HepG2 (cell line): Measurements from ENCODE around the gene CDH13. TPM values are rescaled to one million over a fixed set of nuclear protein-coding genes. Genes with fewer than 3 reads are reported as not detected.

Experiments used
- ATAC-seq: fragments of 200-7000 bp; cut with Tn5 transposase; 3 replicates; pipeline ENCODE4 v1.9.1; 2020; ENCODE audit warnings: mild to moderate bottlenecking, moderate library complexity
- BruUV-seq: library from RNA; stranded (reverse); fragments of 400-500 nt; replicated peaks from 2 replicates; lab custom pipeline; 2021; lab: Mats Ljungman, UMichigan
- CTCF ChIA-PET: fragments of 300-600 bp; formaldehyde crosslinking; extraction: SDS; loops from one replicate; lab custom pipeline; 2021; ENCODE audit warnings: low total read pairs, inconsistent platforms, low intra/inter-chr PET ratio; lab: Yijun Ruan, JAX
- POLR2A ChIA-PET: fragments of 350-600 bp; sonication (Branson Sonifier 250); formaldehyde crosslinking; loops from one replicate; lab custom pipeline; 2020; ENCODE audit warnings: antibody characterized with exemption, inconsistent platforms; lab: Yijun Ruan, JAX
- DNase-seq: peaks from one replicate; pipeline ENCODE4 v3.0.0-alpha.2; 2015; ENCODE audit warnings: low spot score
- FAIRE-seq: peaks from 3 replicates; lab custom pipeline; 2011; peaks lifted over from hg19 to GRCh38; lab: Jason Lieb, UNC
- H2AFZ ChIP-seq: one replicate; pipeline ENCODE4 v1.6.1; 2011; ENCODE audit warnings: low read length, inconsistent platforms
- H3K27ac ChIP-seq: fragments of 300-600 bp; 3 replicates; pipeline ENCODE4 v1.8.0; 2011; ENCODE audit warnings: mixed run types, mild to moderate bottlenecking, mixed read lengths, low read length, inconsistent platforms; ENCODE audit not compliant: insufficient read depth; ENCODE audit errors: extremely low read length
- H3K27me3 ChIP-seq, 2 experiments: fragments of 200-600 bp in 1 of 2; 2 replicates in 1 of 2; 3 replicates in 1 of 2; pipeline versions ENCODE4 v1.6.0 to v1.8.0; 2011; ENCODE audit warnings: low read length in 2 of 2, mild to moderate bottlenecking in 2 of 2, moderate library complexity in 2 of 2, inconsistent platforms in 1 of 2; ENCODE audit not compliant: insufficient read depth in 2 of 2, control insufficient read depth in 1 of 2
- H3K36me3 ChIP-seq, 2 experiments: fragments of 200-600 bp in 1 of 2; replicated peaks in 1 of 2; 2 replicates in 1 of 2; 3 replicates in 1 of 2; pipeline versions ENCODE4 v1.5.1 to v1.8.0; 2011; ENCODE audit warnings: low read length in 2 of 2, inconsistent platforms in 1 of 2; ENCODE audit not compliant: insufficient read depth in 2 of 2, control insufficient read depth in 1 of 2
- H3K4me1 ChIP-seq: 2 replicates; pipeline ENCODE4 v1.5.1; 2012; ENCODE audit warnings: low read length, inconsistent platforms; ENCODE audit not compliant: insufficient read depth
- H3K4me2 ChIP-seq: 2 replicates; pipeline ENCODE4 v1.6.0; 2011; ENCODE audit warnings: low read depth, low read length, inconsistent platforms
- H3K4me3 ChIP-seq, 3 experiments: fragments of 200-600 bp in 1 of 3; sonication (generic), shearing (Covaris generic) in 1 of 3; replicated peaks in 1 of 3; 2 replicates each; pipeline ENCODE4 v1.5.1; 2011 to 2016; ENCODE audit warnings: low read length in 3 of 3, inconsistent platforms in 2 of 3, low read depth in 2 of 3, mild to moderate bottlenecking in 2 of 3, control low read depth in 1 of 3, mixed read lengths in 1 of 3; ENCODE audit not compliant: insufficient read depth in 1 of 3
- H3K79me2 ChIP-seq: one replicate; pipeline ENCODE4 v1.6.1; 2011; ENCODE audit warnings: low read length, inconsistent platforms; ENCODE audit not compliant: insufficient read depth
- H3K9ac ChIP-seq: 2 replicates; pipeline ENCODE4 v1.6.0; 2011; ENCODE audit warnings: mild to moderate bottlenecking, low read depth, low read length, inconsistent platforms; ENCODE audit not compliant: insufficient read depth
- H3K9me3 ChIP-seq: 2 replicates; pipeline ENCODE4 v1.5.1; 2012; ENCODE audit warnings: mild to moderate bottlenecking, low read length
- H4K20me1 ChIP-seq: 2 replicates; pipeline ENCODE4 v1.6.0; 2011; ENCODE audit warnings: inconsistent platforms, mild to moderate bottlenecking, low read length, moderate library complexity; ENCODE audit not compliant: insufficient read depth
- ATF1 ChIP-seq: IDR thresholded peaks from 2 replicates; pipeline ENCODE4 v1.6.1; 2016; ENCODE audit warnings: mild to moderate bottlenecking, control low read depth
- BRCA1 ChIP-seq: sonication (generic); formaldehyde crosslinking; IDR thresholded peaks from 2 replicates; pipeline ENCODE4 v1.4.0; 2020; ENCODE audit warnings: missing genetic modification reagents
- CENPT ChIP-seq: sonication (generic); formaldehyde crosslinking; IDR thresholded peaks from 2 replicates; pipeline ENCODE4 v1.8.0; 2022; ENCODE audit warnings: low read depth, mild to moderate bottlenecking, moderate library complexity, missing genetic modification reagents
- CREM ChIP-seq, 2 experiments: sonication (generic) in 1 of 2; formaldehyde crosslinking in 1 of 2; IDR thresholded peaks; 2 replicates each; pipeline versions ENCODE4 v1.4.0 to v1.6.1; 2016 to 2020; ENCODE audit warnings: antibody characterized with exemption in 1 of 2, mild to moderate bottlenecking in 1 of 2, missing genetic modification reagents in 1 of 2
- ESRRA ChIP-seq: sonication (generic); formaldehyde crosslinking; IDR thresholded peaks from 2 replicates; pipeline ENCODE4 v1.5.1; 2020; ENCODE audit warnings: mild to moderate bottlenecking, low read depth, missing genetic modification reagents
- GPN1 ChIP-seq: sonication (generic); formaldehyde crosslinking; IDR thresholded peaks from 2 replicates; pipeline ENCODE4 v1.5.1; 2020; ENCODE audit warnings: missing genetic modification reagents, borderline replicate concordance
- HOXA5 ChIP-seq: sonication (generic); formaldehyde crosslinking; IDR thresholded peaks from 2 replicates; pipeline ENCODE4 v1.4.0; 2020; ENCODE audit warnings: missing genetic modification reagents
- MAF1 ChIP-seq: sonication (generic); formaldehyde crosslinking; IDR thresholded peaks from 2 replicates; pipeline ENCODE4 v1.5.0; 2020; ENCODE audit warnings: missing genetic modification reagents, borderline replicate concordance
- MED1 ChIP-seq: sonication (generic); formaldehyde crosslinking; IDR thresholded peaks from 2 replicates; pipeline ENCODE4 v1.4.0; 2020; ENCODE audit warnings: missing genetic modification reagents
- NFATC3 ChIP-seq: sonication (generic); formaldehyde crosslinking; IDR thresholded peaks from 2 replicates; pipeline ENCODE4 v1.5.1; 2020; ENCODE audit warnings: mild to moderate bottlenecking, missing genetic modification reagents
- SIN3A ChIP-seq: IDR thresholded peaks from 2 replicates; pipeline ENCODE4 v1.6.1; 2011; ENCODE audit warnings: low read depth, mild to moderate bottlenecking, control low read depth, low read length, borderline replicate concordance
- SMARCC2 ChIP-seq: fragments of 450-650 bp; IDR thresholded peaks from 2 replicates; pipeline ENCODE4 v1.6.1; 2017; ENCODE audit warnings: antibody characterized with exemption, mild to moderate bottlenecking
- SRSF9 ChIP-seq: fragments of 200-400 bp; formaldehyde crosslinking; IDR thresholded peaks from 2 replicates; pipeline ENCODE4 v1.6.1; 2018; ENCODE audit warnings: borderline replicate concordance, mild to moderate bottlenecking, low read depth, low read length; ENCODE audit not compliant: insufficient read depth, poor library complexity, severe bottlenecking
- TFE3 ChIP-seq: IDR thresholded peaks from 2 replicates; pipeline ENCODE4 v1.6.1; 2016
- ZMYM3 ChIP-seq: sonication (generic); formaldehyde crosslinking; IDR thresholded peaks from 2 replicates; pipeline ENCODE4 v1.5.1; 2020; ENCODE audit warnings: mild to moderate bottlenecking, missing genetic modification reagents
- ZNF235 ChIP-seq: sonication (generic); formaldehyde crosslinking; IDR thresholded peaks from 2 replicates; pipeline ENCODE4 v1.8.1; 2023; ENCODE audit warnings: mild to moderate bottlenecking, missing genetic modification reagents, borderline replicate concordance
- ZNF430 ChIP-seq: sonication (generic); formaldehyde crosslinking; IDR thresholded peaks from 2 replicates; pipeline ENCODE4 v1.9.0; 2021; ENCODE audit warnings: mild to moderate bottlenecking, missing genetic modification reagents
- ZNF547 ChIP-seq: sonication (generic); formaldehyde crosslinking; IDR thresholded peaks from 2 replicates; pipeline ENCODE4 v1.5.1; 2020; ENCODE audit warnings: mild to moderate bottlenecking, missing genetic modification reagents
- ZNF556 ChIP-seq: sonication (generic); formaldehyde crosslinking; IDR thresholded peaks from 2 replicates; pipeline ENCODE4 v1.4.0; 2020; ENCODE audit warnings: mild to moderate bottlenecking, missing genetic modification reagents, borderline replicate concordance
- ZNF619 ChIP-seq: sonication (generic); formaldehyde crosslinking; IDR thresholded peaks from 2 replicates; pipeline ENCODE4 v1.4.0; 2020; ENCODE audit warnings: mild to moderate bottlenecking, missing genetic modification reagents
- ZNF883 ChIP-seq: sonication (generic); formaldehyde crosslinking; IDR thresholded peaks from 2 replicates; pipeline ENCODE4 v1.5.1; 2020; ENCODE audit warnings: mild to moderate bottlenecking, missing genetic modification reagents; ENCODE audit errors: not compliant biosample characterization
- WGBS: methylation state at CpG from one replicate; pipeline ENCODE4 v1.1.6; 2017; ENCODE audit warnings: low lambda C conversion rate; 5-methylcytosine and 5-hydroxymethylcytosine counted together
- in situ Hi-C: cut with HindIII; loops from 2 replicates; pipeline ENCODE4 v1.10.0; 2017; ENCODE audit warnings: low pct_unique_long_range_greater_than_20kb; ENCODE audit not compliant: extremely low pct_ligation_motif_present
- intact Hi-C: fragments of 100-400 bp; cut with micrococcal nuclease; formaldehyde crosslinking; loops from one replicate; pipeline ENCODE4 v1.10.0; 2022; ENCODE audit not compliant: unreplicated experiment
- polyA plus RNA-seq, 8 experiments: library from polyadenylated mRNA; depleted of rRNA in 3 of 8; stranded (reverse) in 7 of 8; unstranded in 1 of 8; fragments of >200 nt; fragmentation: Illumina TruSeq in 4 of 8; extraction: Trizol in 4 of 8; gene quantifications; 2 replicates each; pipeline versions ENCODE4 v1.2.1 to v1.2.3, GENCODE V29; 2011 to 2016; ENCODE audit warnings: low read depth in 4 of 8, missing spikeins in 1 of 8, mixed read lengths in 1 of 8; ENCODE audit not compliant: insufficient read depth in 1 of 8
- total RNA-seq, 5 experiments: library from RNA; depleted of rRNA; stranded (reverse); fragments of >200 nt; fragmentation: Illumina TruSeq; extraction: Trizol; gene quantifications; 2 replicates each; pipeline ENCODE4 v1.2.3, GENCODE V29; 2016; ENCODE audit warnings: low read depth in 1 of 5
- TF ChIP-seq, protein P1 (sequence below): sonication (generic); formaldehyde crosslinking; IDR thresholded peaks from 2 replicates; pipeline ENCODE4 v1.5.0; 2020; ENCODE audit warnings: mild to moderate bottlenecking, missing genetic modification reagents, borderline replicate concordance

The CDH13 gene
- total and polyA plus RNA-seq, 2 of the 13 experiments (the other 11 are each of a cell fraction or from before 2014, with no cell fraction given): not detected

DNA sequence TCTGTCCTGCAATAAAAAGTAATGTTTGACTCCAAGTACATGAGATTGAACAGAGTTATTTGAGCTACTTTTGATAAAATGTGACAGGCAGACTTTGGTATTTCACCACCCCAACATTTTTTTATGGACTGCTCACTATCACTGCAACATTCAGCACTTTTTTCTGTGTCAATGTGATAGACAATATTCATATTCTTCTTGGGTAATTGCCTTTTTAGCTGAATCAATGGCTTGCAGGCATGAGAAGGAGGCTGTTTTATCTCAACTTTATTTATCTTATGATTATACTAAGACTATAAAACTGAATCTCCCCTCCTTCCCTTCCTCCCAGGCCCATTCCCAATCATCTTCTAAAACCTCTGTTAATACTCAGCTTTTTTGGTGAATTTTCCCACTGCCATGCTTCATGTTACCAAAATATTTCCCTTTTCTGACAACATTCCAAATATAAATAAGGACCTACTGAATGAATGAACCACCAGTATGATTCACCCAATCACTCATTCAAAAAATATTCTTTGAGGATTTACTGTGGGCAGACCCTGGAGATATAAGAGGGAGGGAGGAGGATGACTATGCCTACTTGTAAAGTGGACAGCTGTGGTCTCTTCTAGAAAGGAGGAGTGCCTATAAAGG lies 67.6 kb downstream of the CDH13 start (continued):
- TF ChIP-seq ZNF619 (CRISPR knock-in tag): no peak
- no peak for TF ChIP-seq NFATC3 (CRISPR knock-in tag)
- TF ChIP-seq CREM (IDR thresholded peaks at IDR 0.05): no peak
- no peak for TF ChIP-seq CREM (CRISPR knock-in tag; IDR thresholded peaks at IDR 0.05)
- TF ChIP-seq ZNF430 (CRISPR knock-in tag): no peak
- no peak for TF ChIP-seq ZNF235 (CRISPR knock-in tag)
- TF ChIP-seq ESRRA (CRISPR knock-in tag): no peak
- no peak for TF ChIP-seq ZMYM3 (CRISPR knock-in tag)
- no peak for TF ChIP-seq MAF1 (CRISPR knock-in tag)

- Histone ChIP-seq H3K9ac (no peak overlapping the region), H3K4me3 (no peak overlapping the region), H3K27ac (no peak overlapping the region), H2AFZ (no peak overlapping the region), H3K27me3 (no peaks in the 10 kb centered on the region), H3K4me2 (no peak overlapping the region), H3K79me2 (no peaks in the 10 kb centered on the region), H3K4me1 (no peaks in the 10 kb centered on the region), H3K36me3 (no peaks in the 10 kb centered on the region), H3K9me3 (no peaks in the 10 kb centered on the region), H4K20me1 (no peaks in the 10 kb centered on the region)
- CTCF ChIA-PET: no interaction called here
- no peak for FAIRE-seq
- no TSS peak for BruUV-seq
- no peak for DNase-seq
- ATAC-seq: no peak
- intact Hi-C loops: no loop called here
- in situ Hi-C loops: no loop called here
- 0% methylated on average over 1 of the region's 1 CpG for WGBS
- POLR2A ChIA-PET: no interaction called here
- no peak for TF ChIP-seq CENPT
- TF ChIP-seq GPN1 (CRISPR knock-in tag): no peak
- TF ChIP-seq SIN3A: no peak
- no peak for TF ChIP-seq ZNF547 (CRISPR knock-in tag)
- TF ChIP-seq MED1: no peak
- TF ChIP-seq BRCA1 (CRISPR knock-in tag): no peak
- TF ChIP-seq TFE3: no peak
- TF ChIP-seq, protein P1, sequence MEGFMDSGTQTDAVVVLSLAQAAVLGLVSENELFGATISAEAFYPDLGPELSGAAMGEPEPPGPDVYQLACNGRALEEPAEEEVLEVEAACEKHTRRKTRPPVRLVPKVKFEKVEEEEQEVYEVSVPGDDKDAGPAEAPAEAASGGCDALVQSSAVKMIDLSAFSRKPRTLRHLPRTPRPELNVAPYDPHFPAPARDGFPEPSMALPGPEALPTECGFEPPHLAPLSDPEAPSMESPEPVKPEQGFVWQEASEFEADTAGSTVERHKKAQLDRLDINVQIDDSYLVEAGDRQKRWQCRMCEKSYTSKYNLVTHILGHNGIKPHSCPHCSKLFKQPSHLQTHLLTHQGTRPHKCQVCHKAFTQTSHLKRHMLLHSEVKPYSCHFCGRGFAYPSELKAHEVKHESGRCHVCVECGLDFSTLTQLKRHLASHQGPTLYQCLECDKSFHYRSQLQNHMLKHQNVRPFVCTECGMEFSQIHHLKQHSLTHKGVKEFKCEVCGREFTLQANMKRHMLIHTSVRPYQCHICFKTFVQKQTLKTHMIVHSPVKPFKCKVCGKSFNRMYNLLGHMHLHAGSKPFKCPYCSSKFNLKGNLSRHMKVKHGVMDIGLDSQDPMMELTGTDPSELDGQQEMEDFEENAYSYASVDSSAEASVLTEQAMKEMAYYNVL (CRISPR knock-in tag): no peak
- TF ChIP-seq SRSF9: no peak
- TF ChIP-seq HOXA5: no peak
- TF ChIP-seq ATF1 (CRISPR knock-in tag): no peak
- TF ChIP-seq SMARCC2: no peak
- TF ChIP-seq ZNF883: no peak
- TF ChIP-seq ZNF556 (CRISPR knock-in tag): no peak
Observed at GRCh38 chr16:82695806-82696205, 69.0 kb downstream of the CDH13 start.
